H1 (cell line): Measurements from ENCODE around the gene FAM83C. TPM values are rescaled to one million over a fixed set of nuclear protein-coding genes. Genes with fewer than 3 reads are reported as not detected.

Experiments used
- CTCF ChIA-PET: fragments of 300-600 bp; sonication (Branson Sonifier 250); formaldehyde crosslinking; loops from one replicate; lab custom pipeline; 2021; ENCODE audit not compliant: partially characterized antibody; lab: Charles Lee
- POLR2A ChIA-PET: fragments of 300-600 bp; sonication (Branson Sonifier 250); formaldehyde crosslinking; loops from one replicate; lab custom pipeline; 2021; ENCODE audit warnings: inconsistent platforms; ENCODE audit not compliant: partially characterized antibody; lab: Charles Lee
- DNase-seq, 2 experiments: peaks; one replicate each; pipeline versions ENCODE4 v3.0.0 to v3.0.0-alpha.2; 2010 to 2022; ENCODE audit warnings: low spot score in 2 of 2, low read depth in 1 of 2, mixed read lengths in 1 of 2
- FAIRE-seq: peaks from 2 replicates; lab custom pipeline; 2011; peaks lifted over from hg19 to GRCh38; lab: Jason Lieb, UNC
- H2AFZ ChIP-seq: 2 replicates; pipeline ENCODE4 v1.8.1; 2012; ENCODE audit warnings: low read length, inconsistent platforms
- H2AK5ac ChIP-seq: 2 replicates; pipeline ENCODE4 v1.6.1; 2013; ENCODE audit warnings: low read depth, low read length
- H2BK120ac ChIP-seq: replicated peaks from 2 replicates; pipeline ENCODE3; 2013; ENCODE audit warnings: low read depth, low read length, inconsistent platforms
- H2BK12ac ChIP-seq: 2 replicates; pipeline ENCODE4 v1.6.1; 2013; ENCODE audit warnings: low read depth, low read length
- H2BK15ac ChIP-seq: 2 replicates; pipeline ENCODE4 v1.6.1; 2013; ENCODE audit warnings: low read length
- H2BK20ac ChIP-seq: 2 replicates; pipeline ENCODE4 v1.6.1; 2013; ENCODE audit warnings: low read length
- H2BK5ac ChIP-seq: 2 replicates; pipeline ENCODE4 v1.6.1; 2013; ENCODE audit warnings: low read depth, low read length
- H3K14ac ChIP-seq: 2 replicates; pipeline ENCODE4 v1.6.1; 2013; ENCODE audit warnings: inconsistent platforms; ENCODE audit not compliant: insufficient read length
- H3K18ac ChIP-seq: 2 replicates; pipeline ENCODE4 v1.6.1; 2013; ENCODE audit warnings: low read length; ENCODE audit errors: extremely low read depth
- H3K23ac ChIP-seq: 2 replicates; pipeline ENCODE4 v1.6.1; 2013; ENCODE audit warnings: inconsistent platforms; ENCODE audit not compliant: insufficient read length
- H3K23me2 ChIP-seq: 2 replicates; pipeline ENCODE4 v1.6.1; 2013; ENCODE audit warnings: low read depth, low read length
- H3K27ac ChIP-seq: 2 replicates; pipeline ENCODE4 v1.6.1; 2011; ENCODE audit warnings: low read depth, low read length, inconsistent platforms
- H3K27me3 ChIP-seq, 4 experiments: replicated peaks in 1 of 4; 1 replicate in 1 of 4; 2 replicates in 3 of 4; pipeline versions ENCODE4 v1.6.1 to v1.8.1; 2011 to 2013; ENCODE audit warnings: low read length in 3 of 4, mild to moderate bottlenecking in 3 of 4, inconsistent platforms in 2 of 4, mixed read lengths in 2 of 4, moderate library complexity in 1 of 4; ENCODE audit not compliant: control insufficient read depth in 3 of 4, insufficient read depth in 3 of 4; ENCODE audit errors: extremely low read depth in 1 of 4
- H3K36me3 ChIP-seq, 4 experiments: 2 replicates each; pipeline versions ENCODE4 v1.6.1 to v1.8.1; 2011 to 2013; ENCODE audit warnings: mild to moderate bottlenecking in 4 of 4, low read length in 3 of 4, moderate library complexity in 2 of 4, control low read depth in 1 of 4, inconsistent platforms in 1 of 4; ENCODE audit not compliant: insufficient read depth in 4 of 4, control insufficient read depth in 2 of 4
- H3K4ac ChIP-seq: replicated peaks from 2 replicates; pipeline ENCODE3; 2013; ENCODE audit warnings: low read length, low read depth, mixed read lengths, inconsistent platforms; ENCODE audit not compliant: insufficient read length
- H3K4me1 ChIP-seq, 4 experiments: replicated peaks in 1 of 4; 1 replicate in 1 of 4; 2 replicates in 3 of 4; pipeline versions ENCODE4 v1.6.1 to v1.8.1; 2011 to 2013; ENCODE audit warnings: low read length in 3 of 4, inconsistent platforms in 2 of 4, mixed read lengths in 1 of 4; ENCODE audit not compliant: insufficient read depth in 4 of 4, control insufficient read depth in 3 of 4
- H3K4me2 ChIP-seq, 2 experiments: 2 replicates each; pipeline versions ENCODE4 v1.6.1 to v1.8.1; 2011 to 2013; ENCODE audit warnings: low read depth in 2 of 2, low read length in 2 of 2, control low read depth in 1 of 2, inconsistent platforms in 1 of 2, mild to moderate bottlenecking in 1 of 2; ENCODE audit not compliant: insufficient read depth in 1 of 2
- H3K4me3 ChIP-seq, 4 experiments: fragments of 200-600, 300-600 bp in 1 of 4; sonication (generic), shearing (Covaris generic), sonication (Bioruptor Twin) in 1 of 4; 2 replicates each; pipeline versions ENCODE4 v1.5.1 to v1.8.1; 2011 to 2016; ENCODE audit warnings: low read length in 4 of 4, low read depth in 3 of 4, control low read depth in 2 of 4, inconsistent platforms in 2 of 4, mild to moderate bottlenecking in 2 of 4, mixed read lengths in 1 of 4, moderate library complexity in 1 of 4; ENCODE audit not compliant: insufficient read depth in 2 of 4; ENCODE audit errors: extremely low read depth in 1 of 4
- H3K56ac ChIP-seq: replicated peaks from 2 replicates; pipeline ENCODE3; 2013; ENCODE audit warnings: low read depth, mild to moderate bottlenecking, mixed read lengths, low read length, inconsistent platforms; ENCODE audit not compliant: insufficient read length
- H3K79me1 ChIP-seq: 2 replicates; pipeline ENCODE4 v1.6.1; 2013; ENCODE audit warnings: low read depth, low read length, control low read depth
- H3K79me2 ChIP-seq, 2 experiments: 2 replicates each; pipeline versions ENCODE4 v1.6.1 to v1.8.1; 2012 to 2013; ENCODE audit warnings: low read length in 2 of 2, mild to moderate bottlenecking in 2 of 2, inconsistent platforms in 1 of 2; ENCODE audit not compliant: insufficient read depth in 2 of 2, control insufficient read depth in 1 of 2
- H3K9ac ChIP-seq, 4 experiments: replicated peaks in 1 of 4; 1 replicate in 1 of 4; 2 replicates in 3 of 4; pipeline versions ENCODE4 v1.6.1 to v1.8.1; 2011 to 2013; ENCODE audit warnings: low read depth in 3 of 4, low read length in 3 of 4, control low read depth in 2 of 4, mild to moderate bottlenecking in 2 of 4, moderate library complexity in 2 of 4, inconsistent platforms in 1 of 4; ENCODE audit errors: extremely low read depth in 1 of 4
- H3K9me3 ChIP-seq, 2 experiments: 2 replicates each; pipeline versions ENCODE4 v1.6.1 to v1.8.1; 2012 to 2013; ENCODE audit warnings: mild to moderate bottlenecking in 2 of 2, moderate library complexity in 2 of 2, control low read depth in 1 of 2, inconsistent platforms in 1 of 2, low read depth in 1 of 2, low read length in 1 of 2, mixed read lengths in 1 of 2; ENCODE audit not compliant: insufficient read depth in 2 of 2
- H4K20me1 ChIP-seq, 2 experiments: replicated peaks in 1 of 2; 2 replicates each; pipeline versions ENCODE3 to v1.8.1; 2011 to 2013; ENCODE audit warnings: inconsistent platforms in 2 of 2, low read length in 2 of 2, mild to moderate bottlenecking in 1 of 2; ENCODE audit not compliant: insufficient read depth in 2 of 2, control insufficient read depth in 1 of 2
- H4K5ac ChIP-seq: 2 replicates; pipeline ENCODE4 v1.6.1; 2013; ENCODE audit warnings: low read length, low read depth, mixed read lengths, inconsistent platforms; ENCODE audit not compliant: insufficient read length
- H4K8ac ChIP-seq: 2 replicates; pipeline ENCODE4 v1.8.0; 2013; ENCODE audit warnings: mild to moderate bottlenecking, moderate library complexity, low read length, inconsistent platforms; ENCODE audit not compliant: insufficient read depth; ENCODE audit errors: extremely low read depth
- H4K91ac ChIP-seq: replicated peaks from 2 replicates; pipeline ENCODE3; 2013; ENCODE audit warnings: low read length, mixed read lengths, inconsistent platforms; ENCODE audit not compliant: insufficient read length
- BRCA1 ChIP-seq: IDR thresholded peaks from 2 replicates; pipeline ENCODE4 v1.6.1; 2012; ENCODE audit warnings: low read depth, low read length, improper control_type of control experiment
- EP300 ChIP-seq, 2 experiments: IDR thresholded peaks; 1 replicate in 1 of 2; 2 replicates in 1 of 2; pipeline ENCODE4 v1.6.1; 2011 to 2012; ENCODE audit warnings: low read depth in 2 of 2, low read length in 2 of 2, mild to moderate bottlenecking in 2 of 2, borderline replicate concordance in 1 of 2, inconsistent platforms in 1 of 2, moderate library complexity in 1 of 2
- GABPA ChIP-seq: IDR thresholded peaks from 2 replicates; pipeline ENCODE4 v1.6.1; 2011; ENCODE audit warnings: mild to moderate bottlenecking, low read length, moderate library complexity, borderline replicate concordance; ENCODE audit not compliant: insufficient read depth
- KDM5A ChIP-seq: fragments of 200-600 bp; IDR thresholded peaks from 2 replicates; pipeline ENCODE4 v1.7.1; 2012; ENCODE audit warnings: mild to moderate bottlenecking, low read length, inconsistent platforms, mixed read lengths
- PHF8 ChIP-seq: fragments of 200-600 bp; sonication (generic); conservative IDR thresholded peaks from 2 replicates; pipeline ENCODE4 v1.7.1; 2012; ENCODE audit warnings: low read depth, mild to moderate bottlenecking, inconsistent platforms, low read length, moderate library complexity
- POLR2AphosphoS5 ChIP-seq: IDR thresholded peaks from 2 replicates; pipeline ENCODE4 v1.6.1; 2011; ENCODE audit warnings: low read depth, low read length
- TAF7 ChIP-seq: optimal IDR thresholded peaks from 2 replicates; pipeline ENCODE3; 2011; ENCODE audit warnings: low read depth, mild to moderate bottlenecking, inconsistent platforms, low read length, moderate library complexity, borderline replicate concordance
- YY1 ChIP-seq: IDR thresholded peaks from 2 replicates; pipeline ENCODE4 v1.6.1; 2011; ENCODE audit warnings: low read depth, mild to moderate bottlenecking, low read length
- ZNF274 ChIP-seq: IDR thresholded peaks from 2 replicates; pipeline ENCODE4 v1.7.0; 2012; ENCODE audit warnings: low read length, borderline replicate concordance; ENCODE audit errors: extremely low read depth
- WGBS, 2 experiments: shearing (Covaris generic) in 1 of 2; methylation state at CpG; one replicate each; pipeline versions ENCODE4 v1.1.6 to v1.1.7; 2013 to 2015; ENCODE audit warnings: low lambda C conversion rate in 2 of 2, mixed read lengths in 2 of 2, inconsistent platforms in 1 of 2, low coverage in 1 of 2, missing lambda C conversion rate in 1 of 2; ENCODE audit not compliant: insufficient replicate concordance in 2 of 2, insufficient coverage in 1 of 2, insufficient read length in 1 of 2; ENCODE audit errors: extremely low coverage in 1 of 2, missing lambda C conversion rate in 1 of 2; 5-methylcytosine and 5-hydroxymethylcytosine counted together
- polyA plus RNA-seq, 7 experiments: library from polyadenylated mRNA; depleted of rRNA in 3 of 7; stranded (reverse) in 5 of 7; unstranded in 2 of 7; fragments of >200 nt in 5 of 7; fragments of 200-250 nt in 2 of 7; gene quantifications; 1 replicate in 5 of 7; 2 replicates in 1 of 7; 4 replicates in 1 of 7; pipeline versions ENCODE4 v1.2.1 to v1.2.3, GENCODE V29; 2011 to 2013; ENCODE audit warnings: missing spikeins in 2 of 7, mixed read lengths in 2 of 7
- total RNA-seq: library from RNA; stranded (reverse); fragmentation: NEBNext Ultra II Directional; extraction: Animal tissue kit (Norgen Biotek cat#: 25700); gene quantifications from 2 replicates; pipeline ENCODE4 v1.2.1, GENCODE V29; 2021

Gene FAM83C
- total and polyA plus RNA-seq, 2 of the 8 experiments (the other 6 are each of a cell fraction or from before 2014, with no cell fraction given), result not detected

DNA sequence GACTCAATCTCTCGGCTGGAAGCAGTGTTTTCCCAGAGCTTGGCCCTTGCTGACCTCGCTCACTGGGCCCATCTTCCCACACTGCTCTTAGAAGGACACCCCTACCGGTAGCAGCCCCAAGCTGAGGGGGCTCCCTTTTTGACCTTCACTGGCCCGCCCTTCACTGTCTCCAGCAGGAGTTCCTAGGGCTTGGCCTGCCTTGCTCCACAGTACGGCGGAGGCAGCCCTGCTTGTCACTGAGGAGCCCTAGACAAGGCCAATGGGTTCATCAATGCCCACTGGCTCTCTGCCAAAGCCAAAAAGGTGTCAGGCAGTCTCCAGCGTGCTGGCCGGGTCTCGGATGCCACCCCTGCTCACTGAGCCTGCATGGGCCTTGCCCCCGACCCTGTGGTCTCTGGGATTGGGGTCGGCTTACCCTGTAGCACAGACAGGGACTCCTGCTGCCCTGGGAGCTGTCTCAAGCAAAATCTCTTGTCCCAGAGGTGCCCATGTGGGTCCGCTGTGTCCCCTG, 16.4 kb downstream of the FAM83C start:
- Histone ChIP-seq H2BK15ac (no peak overlapping the region), H3K27me3 (no peaks in the 10 kb centered on the region), H4K91ac (no peak overlapping the region), H2AFZ (no peak overlapping the region), H3K79me2 (no peaks in the 10 kb centered on the region), H3K14ac (no peak overlapping the region), H3K27ac (no peak overlapping the region), H2BK12ac (no peak overlapping the region), H2BK120ac (no peak overlapping the region), H3K9me3 (no peaks in the 10 kb centered on the region), H3K4me1 (peaks cover 5 to 9% (median 7%) of the 10 kb centered on the region in 4 experiments; a peak in 6 of 7 replicates), H3K23me2 (peaks cover 4% of the 10 kb centered on the region; the same call in 1 of the 2 replicates), H4K8ac (peak overlapping the region; percentile 19; the same call in 1 of the 2 replicates), H2AK5ac (no peak overlapping the region), H3K18ac (no peak overlapping the region), H3K23ac (no peak overlapping the region), H3K4me2 (no peak overlapping the region), H3K56ac (no peak overlapping the region), H2BK20ac (no peak overlapping the region), H3K36me3 (peaks cover 21 to 36% (median 23%) of the 10 kb centered on the region in 4 experiments), H4K5ac (no peak overlapping the region), H3K4ac (no peak overlapping the region), H3K79me1 (no peaks in the 10 kb centered on the region; the same call in 1 of the 2 replicates), H3K4me3 (no peak overlapping the region), H3K9ac (no peak overlapping the region), H2BK5ac (no peak overlapping the region), H4K20me1 (peaks cover 6 to 12% of the 10 kb centered on the region in 2 experiments)
- ChIA-PET POLR2A (interaction anchor here (0.8 to 7.9 kb wide), 8 partner anchors 8 to 184 kb away, joined by 3 to 98 read pairs (median 6); partner anchors contain the start of genes EDEM2, EIF6 and FAM83C), CTCF (interaction anchor here (0.7 to 11.1 kb wide), 6 partner anchors 16 to 180 kb away, joined by 3 to 104 read pairs (median 5); partner anchors contain the start of genes EDEM2 and FAM83C)
- 96% methylated on average over 12 of the region's 12 CpGs; no CpG with 5 or more reads in 1 of the 2 experiments for WGBS, 2 experiments
- DNase-seq, result no peak
- TF ChIP-seq PHF8 (no peak), TAF7 (no peak), EP300 (IDR thresholded peaks at IDR 0.05; ENCODE audit: borderline replicate concordance in 1 of 2, low read depth in 2 of 2, low read length in 2 of 2) (no peak), GABPA (no peak), BRCA1 (no peak), ZNF274 (no peak), YY1 (no peak), KDM5A (no peak), POLR2AphosphoS5 (no peak)
- no peak for FAIRE-seq
